HG02852 (cell line): Measurements from ENCODE around the gene MGAT3.
A peak's percentile ranks its signal among the peaks of the same experiment; 100 is the strongest.

Experiments
- ATAC-seq: cut with Tn5 transposase; IDR thresholded peaks from one replicate; pipeline ENCODE4 v1.9.1; 2021; ENCODE audit warnings: mild to moderate bottlenecking, moderate library complexity; ENCODE audit not compliant: unreplicated experiment

The MGAT3 gene

DNA sequence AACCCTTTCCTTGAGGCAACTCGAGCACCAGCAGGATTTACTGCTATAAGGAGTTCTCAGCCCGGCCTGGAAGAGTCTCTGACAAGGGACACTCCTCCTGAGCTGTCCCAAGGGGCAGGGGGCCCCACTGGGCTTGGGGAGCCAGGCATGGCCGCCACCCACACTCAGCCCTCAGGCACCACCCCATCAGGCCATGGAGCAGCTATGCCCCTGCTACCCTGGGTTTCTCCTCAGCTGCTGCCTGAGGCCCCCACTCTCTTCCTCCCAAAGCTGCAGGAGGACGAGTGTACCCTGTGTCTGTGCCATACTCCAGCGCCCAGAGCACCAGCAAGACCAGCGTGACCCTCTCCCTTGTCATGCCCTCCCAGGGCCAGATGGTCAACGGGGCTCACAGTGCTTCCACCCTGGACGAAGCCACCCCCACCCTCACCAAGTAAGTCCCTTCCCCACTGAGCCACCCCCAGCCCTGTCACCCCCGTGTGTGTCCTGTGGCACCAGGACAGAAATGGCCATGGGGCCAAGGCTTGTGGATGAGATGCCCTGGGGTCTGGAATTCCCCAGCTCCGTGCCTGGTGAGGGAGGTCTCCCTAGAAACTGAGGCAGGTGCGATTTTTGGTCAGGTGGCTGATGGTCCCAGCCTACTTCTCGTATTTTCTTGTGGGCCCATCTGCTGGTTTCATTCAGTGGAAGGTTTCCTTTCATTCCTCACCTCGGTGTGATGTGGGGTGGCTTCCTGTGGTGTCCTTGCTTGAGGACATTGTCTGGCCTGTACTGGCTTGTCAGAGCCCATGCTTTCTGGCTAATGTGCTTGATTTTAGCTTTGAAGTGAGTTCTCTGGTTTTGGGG is 28.8 kb upstream of the MGAT3 start:
- ATAC-seq, result no peak

GRCh38 chr22:39428597-39429071 is 28.2 kb upstream of the MGAT3 start:
- no peak for ATAC-seq

- ATAC-seq, result no peak
Observed at GRCh38 chr22:39429186-39429585, 27.6 kb upstream of the MGAT3 start.

DNA sequence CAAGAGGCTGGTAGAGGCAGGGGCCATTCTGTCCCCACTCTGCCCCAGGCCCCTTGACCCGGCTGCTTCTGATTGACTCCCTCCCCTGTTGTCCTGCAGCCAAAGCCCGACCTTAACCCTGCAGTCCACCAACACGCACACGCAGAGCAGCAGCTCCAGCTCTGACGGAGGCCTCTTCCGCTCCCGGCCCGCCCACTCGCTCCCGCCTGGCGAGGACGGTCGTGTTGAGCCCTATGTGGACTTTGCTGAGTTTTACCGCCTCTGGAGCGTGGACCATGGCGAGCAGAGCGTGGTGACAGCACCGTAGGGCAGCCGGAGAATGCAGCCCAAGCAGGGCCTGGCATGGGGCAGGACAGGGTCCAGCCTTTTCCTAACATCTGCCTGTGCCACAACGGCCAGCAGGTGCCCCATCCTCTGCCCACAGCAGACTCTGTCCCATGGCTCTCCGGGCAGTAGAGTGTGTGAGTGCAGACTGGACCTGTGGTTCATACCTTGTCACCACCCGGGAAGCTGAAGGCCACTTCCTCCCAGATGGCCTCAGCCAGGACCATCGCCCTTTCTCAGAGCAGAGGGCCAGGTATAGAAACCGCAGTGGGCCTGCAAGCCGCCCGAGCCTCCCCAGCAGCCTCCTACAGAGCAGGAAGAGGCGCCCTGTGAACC is 26.8 kb upstream of the MGAT3 start:
- no peak for ATAC-seq

GRCh38 chr22:39430576-39431150 is 26.1 kb upstream of the MGAT3 start:
- ATAC-seq, result no peak

GRCh38 chr22:39431216-39431801 is 25.5 kb upstream of the MGAT3 start:
- no peak for ATAC-seq

GRCh38 chr22:39431821-39432251 is 25.0 kb upstream of the MGAT3 start:
- no peak for ATAC-seq

GRCh38 chr22:39432361-39432811 is 24.4 kb upstream of the MGAT3 start:
- no peak for ATAC-seq

DNA sequence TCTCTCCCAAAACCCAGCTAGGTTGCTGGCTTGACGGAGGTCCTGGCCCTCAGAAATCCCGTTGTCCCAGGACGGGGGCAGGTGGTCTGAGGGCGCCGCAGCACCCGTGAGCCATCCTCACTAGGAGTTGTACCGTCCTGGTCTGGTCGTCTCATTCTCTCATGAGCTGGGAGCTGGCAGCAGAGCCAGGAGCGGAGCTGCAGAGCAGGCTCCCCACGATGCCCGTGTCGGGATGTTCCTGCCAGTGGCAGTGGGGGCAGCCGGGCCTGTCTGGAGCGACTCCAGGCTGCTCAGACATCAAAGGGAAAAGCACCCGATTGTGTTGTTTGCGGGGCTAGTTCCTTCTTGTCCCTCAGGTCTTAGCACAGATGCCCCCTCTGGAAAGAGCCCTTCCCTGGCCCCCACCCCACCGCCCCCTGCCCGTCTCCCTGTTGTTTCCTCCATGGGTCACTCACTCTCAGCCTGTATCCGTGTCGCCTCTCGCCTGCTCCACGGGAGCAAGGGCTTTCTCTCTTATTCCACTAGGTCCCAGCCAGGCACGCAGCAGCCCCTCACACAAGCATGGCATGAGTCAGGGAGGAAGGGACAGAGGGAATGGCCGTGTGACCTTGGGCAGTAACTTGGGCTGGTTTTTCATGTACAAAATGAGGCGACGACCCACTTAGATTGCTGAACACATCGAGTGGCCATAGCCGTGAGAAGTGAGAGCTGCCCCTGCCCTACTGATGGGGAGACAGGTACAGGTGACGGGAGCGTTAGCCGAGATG is 23.2 kb upstream of the MGAT3 start:
- ATAC-seq, result no peak

- ATAC-seq, result no peak
Observed at GRCh38 chr22:39434243-39434653, 22.6 kb upstream of the MGAT3 start.

GRCh38 chr22:39434721-39435120 is 22.1 kb upstream of the MGAT3 start:
- ATAC-seq, result no peak

DNA sequence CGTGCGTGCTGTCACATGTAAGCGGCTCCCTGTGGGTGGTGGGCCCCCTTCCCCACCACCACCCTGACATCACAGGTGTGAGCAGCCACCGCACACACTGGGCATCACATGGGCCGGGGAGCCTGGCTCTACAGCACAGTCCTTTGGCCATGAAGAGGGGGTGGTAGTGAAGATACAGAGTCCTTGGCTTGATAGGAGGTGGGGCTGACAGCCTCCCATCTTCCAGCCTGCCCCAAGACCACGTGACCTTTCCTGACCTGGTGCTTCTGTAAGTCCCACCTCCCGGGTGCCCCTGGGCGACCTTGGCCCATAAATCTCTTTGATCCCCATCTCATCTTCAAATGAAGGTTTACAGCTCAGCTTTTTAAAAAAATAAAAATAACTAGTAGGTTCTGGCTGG is 21.2 kb upstream of the MGAT3 start:
- ATAC-seq, result no peak

- no peak for ATAC-seq
Observed at GRCh38 chr22:39437791-39438704, 18.8 kb upstream of the MGAT3 start.

DNA sequence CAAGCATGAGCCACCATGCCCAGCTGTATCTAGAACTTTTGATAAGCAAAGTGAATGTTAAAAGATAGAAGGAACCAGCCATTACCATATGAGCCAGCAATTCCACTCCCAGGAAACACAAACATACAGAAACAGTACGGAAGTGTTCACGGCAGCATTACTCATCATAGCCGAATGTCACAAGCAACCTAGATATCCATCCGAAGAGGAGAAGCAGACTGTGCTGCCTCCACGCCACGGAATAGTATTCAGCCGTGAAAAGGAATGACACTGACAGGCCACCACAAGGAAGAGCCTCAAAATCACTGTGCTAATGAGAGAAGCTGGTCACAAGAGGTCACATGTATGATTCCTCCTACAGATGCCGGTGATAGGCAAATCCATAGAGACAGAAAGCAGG is 17.6 kb upstream of the MGAT3 start:
- no peak for ATAC-seq

GRCh38 chr22:39443398-39443797 is 13.4 kb upstream of the MGAT3 start:
- no peak for ATAC-seq

- ATAC-seq, result no peak
Observed at GRCh38 chr22:39444247-39444800, 12.5 kb upstream of the MGAT3 start.

- no peak for ATAC-seq
Observed at GRCh38 chr22:39444937-39445465, 11.8 kb upstream of the MGAT3 start.

GRCh38 chr22:39445678-39446077 is 11.1 kb upstream of the MGAT3 start:
- no peak for ATAC-seq

GRCh38 chr22:39446239-39446721 is 10.5 kb upstream of the MGAT3 start:
- peak; percentile 34 for ATAC-seq
